OCI-LY1 (cell line): Measurements from ENCODE around the gene EBF3.

Experiments
- EZH2 ChIP-seq: fragments of 200-600 bp; sonication (generic), shearing (Covaris generic); IDR thresholded peaks from 2 replicates; pipeline ENCODE4 v1.8.0; 2017; ENCODE audit warnings: borderline replicate concordance, mixed run types, mild to moderate bottlenecking, antibody characterized with exemption, low read length, moderate library complexity, mixed read lengths
- TF ChIP-seq, protein P1 (sequence below): fragments of 200-600 bp; sonication (generic), shearing (Covaris generic); IDR thresholded peaks from 2 replicates; pipeline ENCODE4 v1.5.1; 2017; ENCODE audit warnings: mild to moderate bottlenecking, antibody characterized with exemption, low read length, moderate library complexity, mixed read lengths

DNA sequence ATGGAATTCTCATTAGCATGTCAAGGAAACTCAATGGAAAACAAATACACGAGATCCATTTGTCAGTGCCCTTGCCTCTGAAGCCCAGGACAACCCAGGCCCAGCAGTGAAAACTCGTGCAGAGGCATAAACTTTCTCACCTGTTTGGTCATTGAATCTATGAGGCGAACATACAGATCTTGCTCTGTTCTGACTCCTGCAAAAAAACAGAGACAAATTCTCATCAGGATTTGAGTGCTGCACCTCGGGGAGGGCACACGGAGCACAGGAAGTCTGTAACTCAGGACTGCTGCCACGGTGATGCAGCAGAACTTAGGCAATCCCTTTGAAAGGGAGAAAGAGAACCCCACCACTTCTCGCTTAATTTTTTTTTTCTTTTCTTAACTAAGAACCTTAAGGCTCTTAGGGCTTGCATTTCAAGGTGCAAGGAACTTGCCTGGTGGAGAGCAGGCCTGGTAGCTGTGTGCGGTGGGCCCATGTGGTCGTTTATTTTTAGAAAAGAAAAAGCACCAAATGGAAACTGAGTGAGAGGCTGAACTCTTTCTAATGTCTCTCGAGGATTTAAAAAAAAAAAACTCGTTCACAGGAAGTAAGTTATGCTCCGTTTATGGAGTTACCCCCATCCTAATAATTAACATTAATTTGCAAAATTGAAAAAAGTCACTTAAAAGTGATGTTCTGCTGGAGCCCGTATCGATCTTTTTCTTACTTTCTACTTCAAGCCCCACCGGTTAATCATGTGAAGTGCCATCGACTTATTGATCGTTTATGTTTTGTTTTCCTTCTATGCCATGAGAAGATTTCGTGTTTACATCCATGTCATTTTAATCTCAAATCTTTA lies 1.8 kb downstream of the EBF3 start:
- TF ChIP-seq, protein P1, sequence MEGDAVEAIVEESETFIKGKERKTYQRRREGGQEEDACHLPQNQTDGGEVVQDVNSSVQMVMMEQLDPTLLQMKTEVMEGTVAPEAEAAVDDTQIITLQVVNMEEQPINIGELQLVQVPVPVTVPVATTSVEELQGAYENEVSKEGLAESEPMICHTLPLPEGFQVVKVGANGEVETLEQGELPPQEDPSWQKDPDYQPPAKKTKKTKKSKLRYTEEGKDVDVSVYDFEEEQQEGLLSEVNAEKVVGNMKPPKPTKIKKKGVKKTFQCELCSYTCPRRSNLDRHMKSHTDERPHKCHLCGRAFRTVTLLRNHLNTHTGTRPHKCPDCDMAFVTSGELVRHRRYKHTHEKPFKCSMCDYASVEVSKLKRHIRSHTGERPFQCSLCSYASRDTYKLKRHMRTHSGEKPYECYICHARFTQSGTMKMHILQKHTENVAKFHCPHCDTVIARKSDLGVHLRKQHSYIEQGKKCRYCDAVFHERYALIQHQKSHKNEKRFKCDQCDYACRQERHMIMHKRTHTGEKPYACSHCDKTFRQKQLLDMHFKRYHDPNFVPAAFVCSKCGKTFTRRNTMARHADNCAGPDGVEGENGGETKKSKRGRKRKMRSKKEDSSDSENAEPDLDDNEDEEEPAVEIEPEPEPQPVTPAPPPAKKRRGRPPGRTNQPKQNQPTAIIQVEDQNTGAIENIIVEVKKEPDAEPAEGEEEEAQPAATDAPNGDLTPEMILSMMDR = no peak
- no peak for TF ChIP-seq EZH2
